HepG2 (cell line): Measurements from ENCODE around the gene TPPP2. TPM values are rescaled to one million over a fixed set of nuclear protein-coding genes. Genes with fewer than 3 reads are reported as not detected.

Experiments used
- CEBPB ChIP-seq: IDR thresholded peaks from 2 replicates; pipeline ENCODE4 v1.6.1; 2011; ENCODE audit warnings: low read depth, low read length, improper control_type of control experiment, borderline replicate concordance
- CEBPZ ChIP-seq: IDR thresholded peaks from 2 replicates; pipeline ENCODE4 v1.6.1; 2012; ENCODE audit warnings: low read length, improper control_type of control experiment
- KAT8 ChIP-seq: IDR thresholded peaks from 2 replicates; pipeline ENCODE4 v1.6.1; 2016; ENCODE audit warnings: missing genetic modification reagents, missing compliant biosample characterization
- KDM2A ChIP-seq: sonication (generic); formaldehyde crosslinking; IDR thresholded peaks from 2 replicates; pipeline ENCODE4 v1.4.0; 2020; ENCODE audit warnings: low read depth, missing genetic modification reagents, borderline replicate concordance
- MAX ChIP-seq: IDR thresholded peaks from 2 replicates; pipeline ENCODE4 v1.6.1; 2012; ENCODE audit warnings: inconsistent platforms
- MBD4 ChIP-seq: IDR thresholded peaks from 2 replicates; pipeline ENCODE4 v1.6.1; 2012; ENCODE audit warnings: low read length, inconsistent platforms, borderline replicate concordance
- NFIC ChIP-seq: IDR thresholded peaks from 2 replicates; pipeline ENCODE4 v1.6.1; 2012; ENCODE audit warnings: mild to moderate bottlenecking, low read length, inconsistent platforms
- REXO4 ChIP-seq: sonication (generic); formaldehyde crosslinking; IDR thresholded peaks from 2 replicates; pipeline ENCODE4 v1.8.0; 2022; ENCODE audit warnings: missing genetic modification reagents, mild to moderate bottlenecking, borderline replicate concordance
- TARDBP ChIP-seq: sonication (generic); formaldehyde crosslinking; IDR thresholded peaks from 2 replicates; pipeline ENCODE4 v1.8.0; 2022; ENCODE audit warnings: mild to moderate bottlenecking, missing genetic modification reagents
- TRIM24 ChIP-seq: sonication (generic); formaldehyde crosslinking; IDR thresholded peaks from 2 replicates; pipeline ENCODE4 v1.8.0; 2022; ENCODE audit warnings: mild to moderate bottlenecking, missing genetic modification reagents
- ZBTB49 ChIP-seq: sonication (generic); formaldehyde crosslinking; IDR thresholded peaks from 2 replicates; pipeline ENCODE4 v1.4.0; 2020; ENCODE audit warnings: missing genetic modification reagents, borderline replicate concordance
- ZBTB7A ChIP-seq: sonication (generic); formaldehyde crosslinking; IDR thresholded peaks from 2 replicates; pipeline ENCODE4 v1.8.0; 2022; ENCODE audit warnings: mild to moderate bottlenecking, missing genetic modification reagents
- ZMYM3 ChIP-seq: sonication (generic); formaldehyde crosslinking; IDR thresholded peaks from 2 replicates; pipeline ENCODE4 v1.5.1; 2020; ENCODE audit warnings: mild to moderate bottlenecking, missing genetic modification reagents
- ZNF230 ChIP-seq: sonication (generic); formaldehyde crosslinking; IDR thresholded peaks from 2 replicates; pipeline ENCODE4 v1.4.0; 2020; ENCODE audit warnings: mild to moderate bottlenecking, missing genetic modification reagents
- ZNF367 ChIP-seq: sonication (generic); formaldehyde crosslinking; IDR thresholded peaks from 2 replicates; pipeline ENCODE4 v1.4.0; 2020; ENCODE audit warnings: missing genetic modification reagents, borderline replicate concordance
- ZNF383 ChIP-seq: sonication (generic); formaldehyde crosslinking; IDR thresholded peaks from 2 replicates; pipeline ENCODE4 v1.4.0; 2020; ENCODE audit warnings: missing genetic modification reagents, mild to moderate bottlenecking, borderline replicate concordance
- ZNF589 ChIP-seq: sonication (generic); formaldehyde crosslinking; conservative IDR thresholded peaks from 2 replicates; pipeline ENCODE4 v1.8.0; 2022; ENCODE audit warnings: mild to moderate bottlenecking, moderate library complexity, missing genetic modification reagents
- ZNF598 ChIP-seq: sonication (generic); formaldehyde crosslinking; IDR thresholded peaks from 2 replicates; pipeline ENCODE4 v1.5.1; 2020; ENCODE audit warnings: mild to moderate bottlenecking, missing genetic modification reagents, borderline replicate concordance
- ZNF605 ChIP-seq: sonication (generic); formaldehyde crosslinking; IDR thresholded peaks from 2 replicates; pipeline ENCODE4 v1.8.0; 2022; ENCODE audit warnings: mild to moderate bottlenecking, missing genetic modification reagents
- ZNF782 ChIP-seq: sonication (generic); formaldehyde crosslinking; IDR thresholded peaks from 2 replicates; pipeline ENCODE4 v1.4.0; 2020; ENCODE audit warnings: missing genetic modification reagents, mild to moderate bottlenecking, borderline replicate concordance
- polyA plus RNA-seq, 8 experiments: library from polyadenylated mRNA; depleted of rRNA in 3 of 8; stranded (reverse) in 7 of 8; unstranded in 1 of 8; fragments of >200 nt; fragmentation: Illumina TruSeq in 4 of 8; extraction: Trizol in 4 of 8; gene quantifications; 2 replicates each; pipeline versions ENCODE4 v1.2.1 to v1.2.3, GENCODE V29; 2011 to 2016; ENCODE audit warnings: low read depth in 4 of 8, missing spikeins in 1 of 8, mixed read lengths in 1 of 8; ENCODE audit not compliant: insufficient read depth in 1 of 8
- total RNA-seq, 5 experiments: library from RNA; depleted of rRNA; stranded (reverse); fragments of >200 nt; fragmentation: Illumina TruSeq; extraction: Trizol; gene quantifications; 2 replicates each; pipeline ENCODE4 v1.2.3, GENCODE V29; 2016; ENCODE audit warnings: low read depth in 1 of 5
- TF ChIP-seq, protein P1 (sequence below): IDR thresholded peaks from 2 replicates; pipeline ENCODE4 v1.6.1; 2016; ENCODE audit warnings: missing genetic modification reagents, missing compliant biosample characterization

TPPP2 gene
- total and polyA plus RNA-seq, 2 of the 13 experiments (the other 11 are each of a cell fraction or from before 2014, with no cell fraction given) = 0.58 to 4.2 TPM

GRCh38 chr14:21038441-21039422, 8.7 kb downstream of the TPPP2 start (continued):
- no peak for TF ChIP-seq REXO4 (CRISPR knock-in tag)
- peak; percentile 48; the same call in 1 of the 2 replicates for TF ChIP-seq MAX
- TF ChIP-seq CEBPB = no peak
- no peak for TF ChIP-seq MBD4
- TF ChIP-seq ZNF598 (CRISPR knock-in tag) = no peak
- TF ChIP-seq ZBTB7A (CRISPR knock-in tag) = no peak
- 0 out of 2 replicates have a peak, but pooled peaks have one; percentile 50 for TF ChIP-seq TARDBP
- no peak for TF ChIP-seq ZNF383
- TF ChIP-seq CEBPZ = no peak
- no peak for TF ChIP-seq ZBTB49 (CRISPR knock-in tag)
- TF ChIP-seq ZNF367 (CRISPR knock-in tag) = no peak
- TF ChIP-seq KAT8 (CRISPR knock-in tag) = 0 out of 2 replicates have a peak, but pooled peaks have one; percentile 46
- TF ChIP-seq ZNF589 = no peak
- TF ChIP-seq TRIM24 (CRISPR knock-in tag) = no peak
- 0 out of 2 replicates have a peak, but pooled peaks have one; percentile 45 for TF ChIP-seq ZMYM3 (CRISPR knock-in tag)
- TF ChIP-seq ZNF782 (CRISPR knock-in tag) = 0 out of 2 replicates have a peak, but pooled peaks have one; percentile 32
- 0 out of 2 replicates have a peak, but pooled peaks have one; percentile 49 for TF ChIP-seq KDM2A (CRISPR knock-in tag)
- TF ChIP-seq, protein P1, sequence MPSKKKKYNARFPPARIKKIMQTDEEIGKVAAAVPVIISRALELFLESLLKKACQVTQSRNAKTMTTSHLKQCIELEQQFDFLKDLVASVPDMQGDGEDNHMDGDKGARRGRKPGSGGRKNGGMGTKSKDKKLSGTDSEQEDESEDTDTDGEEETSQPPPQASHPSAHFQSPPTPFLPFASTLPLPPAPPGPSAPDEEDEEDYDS (CRISPR knock-in tag) = peak; percentile 37; the same call in 1 of the 2 replicates
- TF ChIP-seq ZNF230 (CRISPR knock-in tag) = no peak
- TF ChIP-seq ZNF605 = no peak
- no peak for TF ChIP-seq NFIC
